Astrocyte (in vitro differentiated cells and primary cell): Measurements from ENCODE around the gene DOK7. TPM values are rescaled to one million over a fixed set of nuclear protein-coding genes. Genes with fewer than 3 reads are reported as not detected.

Source experiments
- DNase-seq: peaks from one replicate; pipeline ENCODE4 v3.0.0-alpha.2; 2010; ENCODE audit warnings: low read depth
- FAIRE-seq: peaks from 2 replicates; lab custom pipeline; 2011; peaks lifted over from hg19 to GRCh38; lab: Jason Lieb, UNC
- H2AFZ ChIP-seq: 2 replicates; pipeline ENCODE4 v1.6.0; 2012; ENCODE audit warnings: low read depth, low read length, inconsistent platforms
- H3K27ac ChIP-seq: 2 replicates; pipeline ENCODE4 v1.5.1; 2011; ENCODE audit warnings: low read depth, low read length, inconsistent platforms
- H3K27me3 ChIP-seq: 2 replicates; pipeline ENCODE4 v1.6.0; 2011; ENCODE audit warnings: low read length, inconsistent platforms; ENCODE audit not compliant: insufficient read depth
- H3K36me3 ChIP-seq: 2 replicates; pipeline ENCODE4 v1.5.1; 2011; ENCODE audit warnings: low read length, inconsistent platforms; ENCODE audit not compliant: insufficient read depth
- H3K4me1 ChIP-seq: 2 replicates; pipeline ENCODE4 v1.5.1; 2011; ENCODE audit warnings: low read length, inconsistent platforms; ENCODE audit not compliant: insufficient read depth
- H3K4me2 ChIP-seq: 2 replicates; pipeline ENCODE4 v1.6.0; 2012; ENCODE audit warnings: low read length, inconsistent platforms
- H3K4me3 ChIP-seq: 2 replicates; pipeline ENCODE4 v1.5.1; 2011; ENCODE audit warnings: low read depth, mild to moderate bottlenecking, low read length, inconsistent platforms; ENCODE audit not compliant: insufficient read depth
- H3K79me2 ChIP-seq: 2 replicates; pipeline ENCODE4 v1.6.0; 2012; ENCODE audit warnings: mild to moderate bottlenecking, low read length, inconsistent platforms; ENCODE audit not compliant: insufficient read depth
- H3K9ac ChIP-seq: 2 replicates; pipeline ENCODE4 v1.6.0; 2012; ENCODE audit warnings: mild to moderate bottlenecking, low read length, inconsistent platforms
- H3K9me3 ChIP-seq: 2 replicates; pipeline ENCODE4 v1.5.1; 2012; ENCODE audit warnings: low read depth, mild to moderate bottlenecking, low read length, inconsistent platforms; ENCODE audit not compliant: insufficient read depth
- H4K20me1 ChIP-seq: 2 replicates; pipeline ENCODE4 v1.6.0; 2012; ENCODE audit warnings: low read length, inconsistent platforms; ENCODE audit not compliant: insufficient read depth
- H3K27ac Mint-ChIP-seq: one replicate; pipeline ENCODE4 v1.8.0; 2021; ENCODE audit warnings: mild to moderate bottlenecking, mixed read lengths; ENCODE audit not compliant: unreplicated experiment
- H3K27me3 Mint-ChIP-seq: one replicate; pipeline ENCODE4 v1.8.0; 2021; ENCODE audit warnings: low read depth, mixed read lengths; ENCODE audit not compliant: unreplicated experiment
- H3K36me3 Mint-ChIP-seq: one replicate; pipeline ENCODE4 v1.8.0; 2021; ENCODE audit warnings: low read depth, mixed read lengths; ENCODE audit not compliant: unreplicated experiment
- H3K4me1 Mint-ChIP-seq: one replicate; pipeline ENCODE4 v1.8.0; 2021; ENCODE audit warnings: low read depth, mixed read lengths; ENCODE audit not compliant: unreplicated experiment
- H3K4me3 Mint-ChIP-seq: one replicate; pipeline ENCODE4 v1.8.0; 2021; ENCODE audit warnings: mild to moderate bottlenecking, moderate library complexity, mixed read lengths; ENCODE audit not compliant: unreplicated experiment
- H3K9me3 Mint-ChIP-seq: one replicate; pipeline ENCODE4 v1.8.0; 2021; ENCODE audit warnings: mild to moderate bottlenecking, mixed read lengths; ENCODE audit not compliant: unreplicated experiment
- EZH2 ChIP-seq: IDR thresholded peaks from 2 replicates; pipeline ENCODE4 v1.6.1; 2012; ENCODE audit warnings: mild to moderate bottlenecking, low read length, inconsistent platforms; ENCODE audit not compliant: insufficient read depth
- total RNA-seq: library from RNA; stranded (reverse); gene quantifications from 2 replicates; pipeline ENCODE4 v1.2.1, GENCODE V29; 2021
- TF ChIP-seq, protein P1 (sequence below): IDR thresholded peaks from 2 replicates; pipeline ENCODE4 v1.5.1; 2011; ENCODE audit warnings: low read depth, mild to moderate bottlenecking, inconsistent platforms, low read length, moderate library complexity; ENCODE audit not compliant: insufficient read depth

DOK7 gene
- total RNA-seq, 1 donor from 2014 or later: not detected

GRCh38 chr4:3478446-3479357 is 15.6 kb downstream of the DOK7 start:
- no peak overlapping the region for H3K4me3 ChIP-seq
- Mint-ChIP-seq H3K27me3 (peaks cover 44% of the 10 kb centered on the region), H3K27ac (no peak overlapping the region), H3K4me1 (no peaks in the 10 kb centered on the region), H3K36me3 (no peaks in the 10 kb centered on the region), H3K9me3 (no peaks in the 10 kb centered on the region), H3K4me3 (no peak overlapping the region)
- H3K4me2 ChIP-seq: no peak overlapping the region
- no peak overlapping the region for H2AFZ ChIP-seq
- TF ChIP-seq, protein P1, sequence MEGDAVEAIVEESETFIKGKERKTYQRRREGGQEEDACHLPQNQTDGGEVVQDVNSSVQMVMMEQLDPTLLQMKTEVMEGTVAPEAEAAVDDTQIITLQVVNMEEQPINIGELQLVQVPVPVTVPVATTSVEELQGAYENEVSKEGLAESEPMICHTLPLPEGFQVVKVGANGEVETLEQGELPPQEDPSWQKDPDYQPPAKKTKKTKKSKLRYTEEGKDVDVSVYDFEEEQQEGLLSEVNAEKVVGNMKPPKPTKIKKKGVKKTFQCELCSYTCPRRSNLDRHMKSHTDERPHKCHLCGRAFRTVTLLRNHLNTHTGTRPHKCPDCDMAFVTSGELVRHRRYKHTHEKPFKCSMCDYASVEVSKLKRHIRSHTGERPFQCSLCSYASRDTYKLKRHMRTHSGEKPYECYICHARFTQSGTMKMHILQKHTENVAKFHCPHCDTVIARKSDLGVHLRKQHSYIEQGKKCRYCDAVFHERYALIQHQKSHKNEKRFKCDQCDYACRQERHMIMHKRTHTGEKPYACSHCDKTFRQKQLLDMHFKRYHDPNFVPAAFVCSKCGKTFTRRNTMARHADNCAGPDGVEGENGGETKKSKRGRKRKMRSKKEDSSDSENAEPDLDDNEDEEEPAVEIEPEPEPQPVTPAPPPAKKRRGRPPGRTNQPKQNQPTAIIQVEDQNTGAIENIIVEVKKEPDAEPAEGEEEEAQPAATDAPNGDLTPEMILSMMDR: no peak
- TF ChIP-seq EZH2: no peak
- no peaks in the 10 kb centered on the region for H3K9me3 ChIP-seq
- no peaks in the 10 kb centered on the region for H4K20me1 ChIP-seq
- no peak for DNase-seq
- no peaks in the 10 kb centered on the region for H3K4me1 ChIP-seq
- H3K9ac ChIP-seq: no peak overlapping the region
- no peak overlapping the region for H3K27ac ChIP-seq
- no peaks in the 10 kb centered on the region for H3K27me3 ChIP-seq
- no peaks in the 10 kb centered on the region for H3K79me2 ChIP-seq
- H3K36me3 ChIP-seq: no peaks in the 10 kb centered on the region
- no peak for FAIRE-seq

- Histone ChIP-seq H3K9me3 (no peaks in the 10 kb centered on the region), H2AFZ (no peak overlapping the region), H3K79me2 (no peaks in the 10 kb centered on the region), H4K20me1 (no peaks in the 10 kb centered on the region), H3K27me3 (no peaks in the 10 kb centered on the region), H3K4me1 (peaks cover 6% of the 10 kb centered on the region), H3K4me2 (no peak overlapping the region), H3K4me3 (no peak overlapping the region), H3K36me3 (no peaks in the 10 kb centered on the region), H3K9ac (no peak overlapping the region), H3K27ac (no peak overlapping the region)
- no peak overlapping the region for H3K4me3 Mint-ChIP-seq
- H3K27ac Mint-ChIP-seq: no peak overlapping the region
- no peak for DNase-seq
- no peak for TF ChIP-seq EZH2
- TF ChIP-seq, protein P1: no peak
- no peaks in the 10 kb centered on the region for H3K9me3 Mint-ChIP-seq
- H3K36me3 Mint-ChIP-seq: no peaks in the 10 kb centered on the region
- peaks cover 43% of the 10 kb centered on the region for H3K27me3 Mint-ChIP-seq
- no peak for FAIRE-seq
- no peaks in the 10 kb centered on the region for H3K4me1 Mint-ChIP-seq
These were observed 16.4 kb downstream of the DOK7 start for GRCh38 chr4:3479358-3480101.
